ENCODE data around the gene FEM1B.

Gene FEM1B

DNA sequence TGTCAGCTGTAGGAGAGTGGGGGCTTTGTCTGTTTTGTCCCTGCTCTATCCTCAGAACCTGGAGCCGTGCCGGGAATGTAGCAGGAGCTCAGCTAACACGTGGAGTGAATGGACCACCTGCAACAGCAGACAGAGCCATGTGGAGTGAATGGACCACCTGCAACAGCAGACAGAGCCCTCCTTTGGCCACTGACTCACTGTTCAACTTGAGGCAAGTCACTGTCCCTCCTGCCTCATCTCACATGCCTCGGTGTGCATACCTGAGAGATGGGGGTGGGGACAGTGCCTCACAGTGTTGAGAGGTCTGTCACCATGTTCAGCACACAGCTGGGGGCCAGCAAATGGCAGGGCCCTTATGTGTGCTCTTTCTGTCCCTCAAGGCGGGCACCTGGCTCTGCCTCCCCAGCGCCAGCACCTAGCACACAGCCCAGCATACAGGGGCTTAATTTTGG lies 27.9 kb downstream of the FEM1B start:
- in situ Hi-C loops (cut with MboI; ENCODE audit: low sequenced_read_pairs), result no loop called here

DNA sequence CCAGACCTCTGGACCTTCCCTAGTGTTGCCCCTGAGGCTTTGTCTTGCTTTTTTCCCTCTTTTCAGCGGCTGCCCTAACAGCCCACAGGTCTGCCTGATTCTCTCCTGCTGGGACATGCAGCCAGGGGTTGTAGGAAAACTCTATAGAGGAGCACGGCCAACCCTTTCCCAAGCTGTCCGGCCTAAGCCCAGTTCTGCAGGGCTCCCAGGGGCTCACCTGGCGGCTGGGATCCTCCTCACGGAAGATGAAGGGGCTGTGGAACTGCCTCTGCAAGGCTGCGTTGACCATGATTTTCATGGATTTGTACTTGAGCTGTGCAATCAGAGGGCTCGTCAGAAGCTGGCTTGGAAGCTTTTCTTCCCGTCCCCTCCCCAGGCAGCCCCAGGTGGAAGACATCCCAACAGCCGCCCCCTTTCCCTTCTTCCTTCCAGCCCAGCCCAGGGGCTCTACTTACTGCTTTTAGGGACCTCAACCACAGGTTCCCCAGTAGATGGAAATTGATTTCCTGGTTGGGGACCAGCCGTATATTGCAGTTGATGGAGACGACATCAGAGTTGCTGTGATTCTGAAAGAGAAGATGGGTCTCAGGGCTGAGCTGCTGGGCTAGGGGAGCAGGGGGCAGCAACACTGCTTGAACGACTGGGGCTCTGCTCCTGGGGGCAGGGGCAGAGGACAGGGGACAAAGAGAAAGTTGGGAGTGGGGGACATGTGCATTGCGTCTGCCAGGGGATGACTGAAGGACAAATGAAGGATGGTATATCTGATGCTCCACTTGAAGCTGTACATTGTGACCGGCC lies 29.8 kb downstream of the FEM1B start:
- in situ Hi-C loops (cut with MboI; ENCODE audit: low sequenced_read_pairs), result no loop called here

DNA sequence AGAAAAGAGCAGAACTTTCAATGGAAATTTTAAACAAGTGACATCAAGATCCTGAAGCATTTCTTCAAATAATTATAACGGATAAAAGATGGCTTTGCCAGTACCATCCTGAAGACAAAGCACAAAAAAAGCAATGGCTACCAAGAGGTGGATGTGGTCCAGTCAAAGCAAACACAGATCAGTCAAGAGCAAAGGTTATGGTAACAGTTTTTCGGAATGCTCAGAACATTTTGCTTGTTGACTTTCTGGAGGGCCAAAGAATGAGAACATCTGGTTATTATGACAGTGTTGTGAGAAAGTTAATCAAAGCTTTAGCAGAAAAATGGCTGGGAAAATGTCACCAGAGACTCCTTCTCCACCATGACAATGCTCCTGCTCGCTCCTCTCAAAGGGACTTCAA lies 31.5 kb downstream of the FEM1B start:
- in situ Hi-C loops (cut with MboI; ENCODE audit: low sequenced_read_pairs), result no loop called here

DNA sequence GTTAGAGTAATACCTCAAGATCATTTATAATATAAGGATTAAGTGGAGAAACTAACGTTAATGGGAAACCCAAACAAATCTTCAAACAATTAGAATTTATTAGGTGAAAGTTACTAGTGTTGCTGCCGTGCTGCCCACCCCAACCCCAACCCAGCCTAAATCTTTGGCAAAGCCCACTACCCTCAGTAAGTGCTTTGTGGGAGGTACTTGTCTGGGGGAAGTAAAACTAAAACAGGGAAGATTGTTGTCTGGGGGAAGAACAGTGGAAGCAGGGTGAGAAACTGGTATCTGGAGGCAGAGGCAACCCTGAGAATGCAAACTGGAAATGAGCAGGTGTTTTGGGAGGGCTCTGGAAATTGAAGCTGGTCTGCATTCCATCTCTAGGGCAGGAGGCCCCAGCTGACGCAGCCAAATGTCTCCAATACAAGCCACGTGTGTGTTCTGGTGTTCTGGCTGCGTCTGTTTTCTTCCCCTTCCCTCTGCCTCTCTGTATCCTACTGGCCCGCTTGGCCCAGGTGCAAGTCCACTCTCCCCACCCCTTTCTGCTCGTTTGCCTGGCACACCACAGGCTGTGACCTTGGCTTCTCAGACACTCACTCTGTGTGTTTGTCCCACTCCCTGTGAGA lies 32.7 kb downstream of the FEM1B start:
- in situ Hi-C loops (cut with MboI; ENCODE audit: low sequenced_read_pairs), result no loop called here

DNA sequence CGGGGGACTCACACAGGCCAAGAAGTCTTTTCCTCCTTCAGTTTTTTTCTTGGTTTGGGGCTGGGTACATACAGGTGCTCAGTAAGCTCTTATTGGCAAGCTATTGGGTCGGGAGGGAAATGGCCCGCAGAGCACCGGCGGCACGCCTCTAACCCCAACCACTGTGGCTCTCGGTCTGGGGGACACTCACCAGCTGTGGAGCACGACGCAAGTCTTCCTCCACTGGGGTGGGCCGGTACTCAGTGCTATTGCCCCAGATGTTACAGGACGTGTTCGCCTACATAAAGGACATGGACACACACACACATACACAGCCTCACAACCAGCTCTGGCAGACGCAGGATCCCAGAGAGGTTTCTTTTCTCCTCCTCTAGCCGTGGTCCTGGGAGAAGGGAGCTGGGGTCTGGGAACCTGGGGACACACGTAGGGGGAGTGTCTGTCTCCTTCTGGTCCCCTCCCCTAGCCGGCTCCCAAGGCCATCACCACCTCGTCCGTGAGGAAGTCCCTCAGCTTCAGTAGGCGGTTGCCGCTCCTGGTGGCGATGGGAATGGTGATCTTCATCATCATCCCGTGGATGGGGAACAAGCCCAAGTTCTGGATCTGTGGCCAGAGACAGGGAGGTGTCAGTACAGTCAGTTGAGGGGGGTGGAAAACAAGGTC lies 33.4 kb downstream of the FEM1B start:
- in situ Hi-C loops (cut with MboI; ENCODE audit: low sequenced_read_pairs), result no loop called here

DNA sequence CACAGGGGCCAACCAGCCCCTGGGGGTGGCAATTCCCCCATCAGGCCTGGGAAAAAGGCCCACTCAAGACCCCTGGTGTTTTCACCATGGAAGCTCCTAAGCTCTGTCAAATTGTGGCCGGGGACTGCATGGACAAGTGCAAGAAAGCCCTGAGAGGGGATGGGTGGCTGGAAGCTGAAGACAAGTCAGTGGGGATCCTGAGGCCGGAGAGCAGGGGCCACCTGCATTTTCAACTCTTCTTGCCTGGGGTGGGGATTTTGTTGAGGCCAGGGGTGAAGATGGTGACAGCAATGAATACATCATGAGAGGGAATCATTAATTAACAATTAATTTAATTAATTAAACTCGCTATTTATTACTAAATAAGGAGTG lies 33.9 kb downstream of the FEM1B start:
- in situ Hi-C loops (cut with MboI; ENCODE audit: low sequenced_read_pairs), result no loop called here

DNA sequence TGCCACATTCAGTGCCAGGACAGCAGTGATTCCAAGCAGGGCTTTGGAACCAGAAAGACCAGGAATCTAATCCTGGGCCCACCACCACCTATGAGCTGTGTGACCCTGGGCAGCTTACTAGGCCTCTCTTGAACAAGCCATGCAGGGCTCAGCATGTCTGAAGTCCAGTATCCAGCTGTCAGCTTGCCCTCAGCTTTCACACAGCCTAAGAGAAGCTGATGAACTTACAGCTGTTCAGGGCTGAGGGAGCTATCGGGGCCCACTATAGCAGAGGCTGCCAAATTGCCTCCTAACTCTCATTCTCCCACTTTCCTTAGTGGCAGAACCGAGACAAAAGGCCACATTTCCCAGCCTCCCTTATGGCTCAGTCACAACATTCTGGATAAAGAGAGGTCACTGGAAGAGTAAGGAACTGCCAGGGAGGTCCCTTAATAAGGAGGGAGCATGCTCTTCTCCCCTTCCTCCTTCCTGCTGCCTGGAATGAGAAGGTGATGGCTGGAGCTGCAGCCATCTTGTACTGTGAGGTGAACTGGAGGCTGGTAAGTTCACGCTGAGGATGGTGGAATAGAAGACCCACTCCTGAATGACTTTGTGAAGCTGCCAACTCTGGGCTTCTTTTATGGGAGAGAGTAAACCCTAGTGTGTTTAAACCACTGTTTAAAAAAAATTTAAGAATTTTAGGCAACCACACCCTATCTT lies 34.5 kb downstream of the FEM1B start:
- in situ Hi-C loops (cut with MboI; ENCODE audit: low sequenced_read_pairs), result no loop called here

DNA sequence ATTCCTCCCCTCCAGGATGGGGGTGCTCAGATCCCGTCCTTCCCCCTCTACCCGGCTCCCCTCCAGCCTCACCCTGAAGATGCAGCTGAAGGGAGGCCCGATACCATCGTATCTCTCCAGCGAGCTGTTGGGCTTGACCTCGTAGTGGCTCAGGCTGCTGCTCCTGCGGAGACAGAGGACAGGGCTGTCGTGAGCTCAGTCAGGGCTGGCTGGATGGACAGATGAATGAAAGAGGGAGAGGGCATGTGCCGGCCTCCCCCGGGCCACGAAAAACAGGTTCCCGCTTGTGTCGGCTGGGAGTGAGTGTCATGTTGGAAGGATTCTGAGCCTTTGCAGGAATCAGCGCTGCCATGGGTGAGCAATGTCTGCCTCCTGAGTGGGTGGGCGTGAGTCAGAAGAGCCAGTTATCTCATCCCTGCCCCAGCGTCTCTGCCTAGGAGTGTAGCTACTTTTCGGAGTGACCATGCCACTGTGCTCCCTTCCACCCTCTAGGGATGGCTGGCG lies 35.2 kb downstream of the FEM1B start:
- in situ Hi-C loops (cut with MboI; ENCODE audit: low sequenced_read_pairs), result no loop called here

DNA sequence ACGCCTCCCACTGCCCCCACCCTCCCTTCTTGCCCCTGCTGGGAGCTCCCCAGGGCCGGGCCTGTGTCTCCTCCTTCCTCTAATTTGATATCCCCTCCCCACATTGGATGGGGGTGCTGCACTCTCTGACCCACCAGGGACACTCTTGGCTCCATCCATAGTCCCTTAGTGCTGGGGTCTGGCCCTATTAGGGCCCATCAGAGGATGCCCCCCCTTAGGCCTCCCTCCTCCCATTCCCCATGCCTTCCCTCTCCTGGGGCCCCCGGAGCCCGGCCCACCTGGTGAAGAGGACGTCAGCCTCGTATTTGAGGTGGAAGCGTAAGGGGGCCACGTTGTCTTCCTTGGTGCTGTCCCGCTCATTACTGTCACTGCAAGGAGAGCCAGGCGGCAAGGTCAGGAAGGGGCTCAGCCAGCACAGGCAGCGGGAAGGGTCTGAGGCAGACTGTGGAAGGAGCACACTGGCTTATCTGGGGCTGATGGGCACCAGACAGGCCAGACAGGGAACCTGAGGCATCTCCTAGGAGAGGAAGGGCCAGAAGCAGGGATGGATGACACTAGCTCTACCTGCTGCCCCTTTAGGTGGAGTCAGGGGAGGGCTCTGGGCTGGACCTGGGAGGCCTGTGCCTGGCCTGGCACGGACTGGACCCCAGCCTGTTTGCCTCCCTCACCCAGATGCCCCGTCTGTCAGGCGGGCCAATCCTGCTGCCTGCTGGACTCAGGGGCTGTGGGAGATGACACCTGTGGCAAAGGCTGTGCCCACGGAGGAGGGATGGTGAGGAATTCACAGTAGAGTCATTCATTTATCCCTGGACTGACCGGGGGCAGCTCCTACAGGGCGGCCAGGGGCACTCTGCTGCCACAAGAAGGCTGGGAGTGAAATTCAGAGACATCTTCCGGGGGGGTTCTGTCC lies 36.2 kb downstream of the FEM1B start:
- in situ Hi-C loops (cut with MboI; ENCODE audit: low sequenced_read_pairs), result no loop called here

DNA sequence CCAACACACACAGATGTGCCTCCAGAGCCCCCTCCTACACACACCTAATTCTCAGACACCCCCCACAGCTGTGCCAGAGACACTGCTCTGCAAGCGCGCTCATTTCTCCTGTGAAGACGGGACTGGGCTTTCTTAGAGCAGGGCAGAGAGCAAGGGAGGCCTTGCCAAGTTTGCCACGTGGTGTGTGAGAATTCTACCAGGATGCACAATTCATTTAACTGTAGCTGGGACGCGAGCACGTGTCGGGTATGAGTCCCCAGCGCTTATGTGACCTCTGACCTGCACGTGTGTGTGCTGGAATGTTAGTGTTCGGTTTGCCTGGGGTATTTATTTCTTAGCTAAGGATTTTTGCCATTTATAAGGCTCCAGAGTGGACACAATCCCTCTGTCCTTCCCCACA lies 37.0 kb downstream of the FEM1B start:
- in situ Hi-C loops (cut with MboI; ENCODE audit: low sequenced_read_pairs), result no loop called here

DNA sequence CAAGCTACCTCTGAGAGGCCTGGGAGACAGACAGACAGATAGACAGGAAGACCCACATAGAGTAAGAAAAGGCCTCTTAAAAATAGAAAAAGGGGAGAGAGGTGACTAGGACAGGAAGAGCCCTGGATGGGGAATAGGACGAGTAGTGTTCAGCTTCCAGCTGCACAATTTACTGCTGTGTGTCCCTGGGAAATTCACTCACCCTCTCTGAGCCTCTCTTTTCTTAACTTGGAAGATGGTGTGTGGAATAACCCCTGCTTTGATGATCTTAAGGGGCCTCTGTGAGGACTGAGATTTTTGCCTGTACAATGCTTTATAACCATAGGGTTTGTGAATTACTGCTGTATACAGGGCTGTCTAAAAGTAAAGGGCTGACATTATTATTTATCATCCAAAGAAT lies 37.5 kb downstream of the FEM1B start:
- in situ Hi-C loops (cut with MboI; ENCODE audit: low sequenced_read_pairs), result no loop called here

DNA sequence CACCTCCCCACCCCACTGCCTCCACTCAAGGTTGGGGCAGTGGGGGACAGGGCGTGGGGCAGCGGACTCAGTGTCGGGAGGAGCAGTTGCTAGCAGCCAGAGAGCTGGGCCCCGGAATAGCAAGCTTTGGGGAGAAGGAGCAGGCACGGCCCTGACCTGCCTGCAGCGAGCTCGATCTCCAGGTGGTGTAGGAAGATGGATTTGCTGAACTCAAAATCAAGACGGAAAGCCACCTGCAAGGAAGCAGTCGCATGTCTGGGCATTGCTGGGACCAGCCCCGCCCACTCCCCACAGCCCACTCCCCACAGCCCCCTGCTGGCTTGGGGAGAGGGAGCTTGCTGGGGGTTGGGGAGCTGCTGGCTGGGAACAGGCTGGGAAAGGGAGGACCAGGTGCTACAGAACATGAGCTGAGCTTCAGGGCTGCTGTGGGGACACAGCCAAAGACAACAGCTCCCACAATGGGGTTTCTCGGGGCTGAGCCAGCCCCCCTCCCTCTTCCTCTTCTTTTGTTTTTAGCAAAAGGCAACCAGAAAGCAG lies 38.0 kb downstream of the FEM1B start:
- in situ Hi-C loops (cut with MboI; ENCODE audit: low sequenced_read_pairs), result no loop called here

DNA sequence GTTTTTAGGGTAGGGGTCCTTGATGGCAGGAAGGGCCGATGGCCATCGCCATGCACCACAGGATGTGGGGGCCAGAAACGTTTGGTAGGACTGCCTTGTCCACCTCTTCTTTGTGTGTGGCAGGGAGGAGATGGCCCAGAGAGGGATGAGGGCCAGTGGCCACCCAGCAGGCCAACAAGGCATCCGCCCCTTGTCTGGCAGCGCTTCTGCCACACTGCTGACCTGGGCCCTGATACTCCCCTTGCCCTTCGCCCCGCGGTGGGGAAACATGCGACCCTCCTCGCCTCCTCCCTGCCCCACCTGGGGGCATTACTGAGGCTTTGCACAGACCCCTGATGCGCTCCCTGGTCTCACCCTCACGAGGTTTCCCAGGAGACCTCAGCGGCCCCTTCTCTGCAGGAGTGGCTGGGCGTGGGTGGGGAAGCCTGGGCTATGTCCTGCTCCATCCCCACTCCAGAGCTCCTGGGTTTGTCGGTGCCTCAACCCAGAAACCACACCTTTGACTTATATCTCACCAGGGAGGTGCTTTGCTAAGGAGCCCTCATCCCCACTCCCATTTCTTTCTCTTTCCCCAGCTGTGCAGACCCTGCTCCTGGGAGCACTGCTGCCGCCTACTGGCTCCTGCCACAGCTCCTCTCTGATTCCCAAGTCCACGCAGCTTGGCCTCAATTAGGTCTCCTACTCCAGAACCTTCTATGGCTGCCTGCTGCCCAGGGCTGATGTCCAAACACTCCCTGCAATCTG lies 38.7 kb downstream of the FEM1B start:
- in situ Hi-C loops (cut with MboI; ENCODE audit: low sequenced_read_pairs), result no loop called here

DNA sequence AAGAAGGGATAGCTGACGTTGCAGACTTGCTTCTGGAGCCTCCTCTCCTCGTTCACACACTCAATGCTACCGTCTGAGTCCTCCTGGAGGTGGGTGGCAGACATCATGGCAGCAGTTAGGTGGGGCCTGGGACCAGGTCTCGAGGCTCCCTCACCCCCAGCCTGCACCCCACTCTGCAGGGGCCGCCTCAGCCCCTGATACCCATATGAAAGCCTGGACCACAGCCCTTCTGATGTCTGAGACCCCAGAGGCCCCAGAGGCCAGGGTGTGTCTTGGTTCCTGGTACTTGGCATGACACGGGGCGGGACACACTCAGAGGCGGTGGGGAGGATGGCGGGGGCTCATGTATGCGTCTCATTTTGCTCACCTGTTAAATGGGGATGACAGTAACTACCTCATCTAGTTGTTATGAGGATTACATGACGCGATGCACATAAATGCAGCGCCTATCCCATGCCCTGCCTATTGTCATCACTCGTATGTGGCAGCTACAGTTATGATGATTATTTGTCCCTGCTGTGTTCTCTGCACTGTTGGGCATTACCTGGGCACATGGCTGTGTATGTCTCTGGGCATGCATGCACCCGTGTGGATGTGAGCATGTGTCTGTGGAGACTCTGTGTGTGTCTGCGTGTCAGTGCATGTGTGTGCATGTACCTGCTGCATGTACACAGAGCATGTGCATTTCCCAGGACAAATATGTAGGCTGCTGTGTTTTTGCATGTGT lies 39.9 kb downstream of the FEM1B start:
- in situ Hi-C loops (cut with MboI; ENCODE audit: low sequenced_read_pairs), result no loop called here

DNA sequence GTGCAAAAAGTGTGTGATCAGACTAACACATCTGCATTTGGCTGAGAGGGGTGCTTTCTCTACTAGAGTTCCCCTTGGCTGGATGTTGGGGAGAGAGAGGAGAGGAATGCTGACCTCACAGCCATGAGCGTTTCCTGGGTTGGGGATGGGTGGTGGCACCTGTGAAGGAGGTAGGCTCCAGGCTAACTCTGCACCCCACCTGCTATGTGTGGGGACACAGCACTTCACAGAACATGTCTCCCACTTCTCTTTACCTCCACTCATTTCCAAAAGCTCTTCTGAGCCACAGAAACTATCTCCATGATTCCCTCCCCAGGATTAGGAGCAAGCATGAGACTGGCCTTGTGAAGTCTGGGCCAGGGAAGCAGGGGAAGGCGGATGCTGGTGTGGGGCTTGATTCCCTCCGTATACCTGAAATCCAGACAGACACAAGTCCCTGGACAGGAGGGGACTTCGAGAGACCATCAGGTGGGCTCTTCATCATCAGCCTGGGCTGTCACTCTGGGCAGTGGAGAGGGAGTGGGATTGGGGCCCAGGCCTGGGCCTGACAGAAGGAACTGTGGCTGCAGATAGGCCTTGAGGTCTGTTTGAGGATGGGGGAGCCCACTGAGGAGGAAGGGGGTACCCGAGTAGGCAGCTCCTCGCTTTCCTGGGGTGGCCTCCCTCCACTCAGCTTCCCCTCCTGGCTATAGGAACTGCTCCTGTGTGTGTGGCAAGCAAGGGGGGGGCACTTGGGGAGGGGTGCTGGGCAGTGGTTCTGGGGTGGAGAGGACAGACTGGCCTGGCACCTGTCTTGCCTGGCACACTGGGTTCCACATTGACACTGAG lies 40.7 kb downstream of the FEM1B start:
- in situ Hi-C loops (cut with MboI; ENCODE audit: low sequenced_read_pairs), result no loop called here

DNA sequence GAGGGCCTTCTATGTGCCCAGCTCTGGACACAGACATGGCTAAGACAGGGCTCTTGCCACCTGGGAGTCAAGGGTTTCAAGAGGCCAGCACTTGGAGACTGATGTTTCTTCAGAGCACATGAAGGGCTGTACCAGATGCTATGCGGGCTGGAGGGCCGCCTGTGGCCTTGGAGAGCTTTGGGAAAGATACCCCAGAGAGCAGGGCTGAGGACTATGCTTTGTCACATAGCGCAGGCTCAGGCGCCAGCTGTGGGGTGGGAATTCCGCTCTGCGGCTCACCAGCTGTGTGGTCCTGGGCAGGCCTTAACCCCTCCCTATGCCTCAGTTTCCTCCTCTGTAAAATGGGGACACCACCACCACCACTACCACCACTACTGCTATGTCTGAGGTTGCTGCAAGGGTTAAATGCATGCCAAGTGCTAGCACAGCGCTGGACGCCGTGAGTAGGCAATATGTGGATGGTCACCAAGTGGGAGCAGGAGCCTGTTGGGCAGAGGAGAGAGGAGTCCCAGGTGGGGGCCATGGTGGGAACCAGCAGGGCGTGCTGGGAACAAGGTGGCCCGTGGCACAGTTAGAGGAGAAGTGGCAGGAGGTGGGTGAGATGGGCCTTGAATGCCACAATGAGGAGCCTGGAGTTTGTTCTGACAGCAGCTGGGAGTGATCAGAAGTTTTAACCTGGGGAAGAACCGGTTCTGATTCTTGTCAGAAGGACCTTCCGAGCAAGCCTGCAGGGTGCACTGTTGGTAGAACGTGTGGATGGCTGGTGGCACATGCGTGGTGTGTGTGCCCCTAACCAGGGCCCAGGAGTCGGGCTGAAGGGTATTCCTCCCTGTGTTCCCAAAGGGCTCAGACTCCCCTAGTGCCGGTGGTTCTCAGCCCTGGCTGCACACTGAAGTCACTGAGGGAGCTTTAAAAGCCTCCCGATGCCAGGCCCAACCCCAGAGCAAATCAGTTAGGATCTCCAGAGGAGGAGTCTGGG lies 41.7 kb downstream of the FEM1B start:
- in situ Hi-C loops (cut with MboI; ENCODE audit: low sequenced_read_pairs), result no loop called here

DNA sequence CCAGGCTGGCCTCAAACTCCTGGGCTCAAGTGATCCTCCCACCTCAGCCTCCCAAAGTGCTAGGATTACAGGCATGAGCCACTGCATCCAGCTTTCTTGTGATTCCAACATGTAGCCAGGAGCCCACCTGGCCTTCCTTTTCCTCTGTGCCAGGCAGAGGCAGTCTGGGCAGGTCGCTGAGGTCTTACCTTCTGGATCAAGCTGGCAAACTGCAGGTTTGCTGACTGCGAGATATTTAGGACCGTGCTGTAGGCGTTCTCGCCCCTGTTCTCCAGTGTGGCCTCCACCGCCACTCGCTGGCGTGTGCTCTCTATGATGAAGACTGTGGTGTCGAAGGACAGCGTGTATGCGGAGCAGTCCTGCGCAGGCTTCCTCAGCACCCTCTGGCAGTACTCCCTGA lies 42.5 kb downstream of the FEM1B start:
- in situ Hi-C loops (cut with MboI; ENCODE audit: low sequenced_read_pairs), result no loop called here

Measured in hTERT RPE-1 (cell line).